ENCODE results near the gene SPATA31E1. TPM values are rescaled to one million over a fixed set of nuclear protein-coding genes. Genes with fewer than 3 reads are reported as not detected.
"Not testable (repeated sequence)": the region's sequence is repeated elsewhere in the genome, so short reads cannot be mapped to it uniquely, and the experiment has no call there.

SPATA31E1 gene
- polyA plus RNA-seq, 1 of the 3 experiments (the other 2 are of a cell fraction) = not detected

- POLR2A ChIA-PET; H3K27me3 ChIP-seq (ENCODE audit: insufficient read depth); H3F3A ChIP-seq (replicated peaks; ENCODE audit: insufficient read depth); H3K4me2 ChIP-seq; DNase-seq; H3K9me3 ChIP-seq; H3K9ac ChIP-seq; H2AFZ ChIP-seq (ENCODE audit: low read depth); H3K4me3 ChIP-seq (ENCODE audit: low read depth in 2 of 2, low read length in 1 of 2); H3K79me2 ChIP-seq (ENCODE audit: insufficient read depth); H3K9me2 ChIP-seq; H3K36me3 ChIP-seq (replicated peaks in 1 of 2; ENCODE audit: control insufficient read depth in 1 of 2, insufficient read depth in 2 of 2, low read length in 1 of 2); H3K27ac ChIP-seq (ENCODE audit: low read depth in 2 of 2, low read length in 1 of 2); H4K20me1 ChIP-seq (ENCODE audit: insufficient read depth): not testable (repeated sequence)
- H3K4me1 ChIP-seq (ENCODE audit: control insufficient read depth in 1 of 2, insufficient read depth in 2 of 2, low read depth in 1 of 2, low read length in 1 of 2) = peaks cover 0 to 13% of the 10 kb centered on the region in 2 experiments; a peak in 2 of 4 replicates
- CTCF ChIA-PET = interaction anchor here (1.1 kb wide), 1 partner anchor 1437 kb away, joined by 3 read pairs; no protein-coding TSS in a partner anchor
- 41% methylated on average over 4 of the region's 4 CpGs for WGBS (ENCODE audit: low lambda C conversion rate)
Measured at GRCh38 chr9:87851186-87851585, 31.5 kb upstream of the SPATA31E1 start.

GRCh38 chr9:87853302-87853701 is 29.4 kb upstream of the SPATA31E1 start:
- no peak overlapping the region for H3K4me3 ChIP-seq (ENCODE audit: low read depth in 2 of 2, low read length in 1 of 2)
- H3F3A ChIP-seq (replicated peaks; ENCODE audit: insufficient read depth) = no peaks in the 10 kb centered on the region
- no peaks in the 10 kb centered on the region for H3K36me3 ChIP-seq (replicated peaks in 1 of 2; ENCODE audit: control insufficient read depth in 1 of 2, insufficient read depth in 2 of 2, low read length in 1 of 2)
- no peaks in the 10 kb centered on the region for H4K20me1 ChIP-seq (ENCODE audit: insufficient read depth)
- H2AFZ ChIP-seq (ENCODE audit: low read depth) = no peak overlapping the region
- CTCF ChIA-PET = interaction anchor here (0.7 kb wide), 1 partner anchor 13 kb away, joined by 3 read pairs; no protein-coding TSS in a partner anchor
- H3K9me3 ChIP-seq = no peaks in the 10 kb centered on the region
- H3K9ac ChIP-seq = no peak overlapping the region
- no peaks in the 10 kb centered on the region for H3K79me2 ChIP-seq (ENCODE audit: insufficient read depth)
- TF ChIP-seq YY1 (IDR thresholded peaks at IDR 0.05; ENCODE audit: low read depth) (no peak), NRF1 (IDR thresholded peaks at IDR 0.05; ENCODE audit: low read depth, low read length) (no peak), NFIC (IDR thresholded peaks at IDR 0.05; ENCODE audit: borderline replicate concordance) (no peak), CTCF (IDR thresholded peaks at IDR 0.05) (no peak), USF1 (IDR thresholded peaks at IDR 0.05; ENCODE audit: borderline replicate concordance, low read depth) (no peak), USF2 (IDR thresholded peaks at IDR 0.05; ENCODE audit: borderline replicate concordance, low read depth, low read length) (no peak), TEAD4 (IDR thresholded peaks at IDR 0.05; ENCODE audit: borderline replicate concordance, insufficient read depth) (no peak), RXRA (IDR thresholded peaks at IDR 0.05; ENCODE audit: borderline replicate concordance, low read depth) (no peak), IRF3 (IDR thresholded peaks at IDR 0.05; ENCODE audit: low read depth, low read length) (no peak), MEF2A (IDR thresholded peaks at IDR 0.05; ENCODE audit: borderline replicate concordance, low read depth) (no peak), MAX (IDR thresholded peaks at IDR 0.05; ENCODE audit: low read depth) (no peak), PBX3 (IDR thresholded peaks at IDR 0.05) (no peak), TAF1 (IDR thresholded peaks at IDR 0.05; ENCODE audit: borderline replicate concordance, low read depth, low read length) (no peak), SMC3 (IDR thresholded peaks at IDR 0.05; ENCODE audit: low read depth, low read length) (no peak), ELF1 (IDR thresholded peaks at IDR 0.05) (no peak), RFX5 (IDR thresholded peaks at IDR 0.05; ENCODE audit: low read length) (no peak), FOXJ3 (CRISPR knock-in tag; IDR thresholded peaks at IDR 0.05) (no peak), CHD2 (IDR thresholded peaks at IDR 0.05; ENCODE audit: low read length, partially characterized antibody) (no peak), POLR2AphosphoS5 (IDR thresholded peaks at IDR 0.05; ENCODE audit: low read depth, low read length) (no peak)
- H3K4me2 ChIP-seq = no peak overlapping the region
- POLR2A ChIA-PET = no interaction called here
- DNase-seq = no peak
- WGBS (ENCODE audit: low lambda C conversion rate) = 34% methylated on average over 7 of the region's 7 CpGs
- no peaks in the 10 kb centered on the region for H3K27me3 ChIP-seq (ENCODE audit: insufficient read depth)
- no peak overlapping the region for H3K27ac ChIP-seq (ENCODE audit: low read depth in 2 of 2, low read length in 1 of 2)
- H3K9me2 ChIP-seq = no peaks in the 10 kb centered on the region
- H3K4me1 ChIP-seq (ENCODE audit: control insufficient read depth in 1 of 2, insufficient read depth in 2 of 2, low read depth in 1 of 2, low read length in 1 of 2) = peaks cover 0 to 13% of the 10 kb centered on the region in 2 experiments; a peak in 2 of 4 replicates
